Activated B cell treated with CpG ODN at 0.5 μM for 24 hours (primary cell): Measurements from ENCODE around the gene CMTM2. TPM values are rescaled to one million over a fixed set of nuclear protein-coding genes. Genes with fewer than 3 reads are reported as not detected.

Experiments
- ATAC-seq: fragments of 200-7000 bp; cut with Tn5 transposase; one replicate; pipeline ENCODE4 v1.10.0; 2021; ENCODE audit warnings: low read depth, mild to moderate bottlenecking, moderate library complexity
- CTCF ChIA-PET: fragments of 350-600 bp; sonication (Branson Sonifier 250); formaldehyde crosslinking; loops from one replicate; lab custom pipeline; 2021; ENCODE audit warnings: antibody characterized with exemption; lab: Charles Lee
- POLR2A ChIA-PET: fragments of 350-600 bp; sonication (Branson Sonifier 250); formaldehyde crosslinking; loops from one replicate; lab custom pipeline; 2021; ENCODE audit warnings: antibody characterized with exemption; lab: Charles Lee
- DNase-seq: peaks from one replicate; pipeline ENCODE4 v3.0.0; 2022
- H3K27ac Mint-ChIP-seq: one replicate; pipeline ENCODE4 v1.8.0; 2020; ENCODE audit warnings: mixed read lengths
- H3K27me3 Mint-ChIP-seq: one replicate; pipeline ENCODE4 v1.8.0; 2021; ENCODE audit warnings: mixed read lengths
- H3K36me3 Mint-ChIP-seq: one replicate; pipeline ENCODE4 v1.8.0; 2021; ENCODE audit warnings: low read depth, mixed read lengths
- H3K4me1 Mint-ChIP-seq: one replicate; pipeline ENCODE4 v1.8.0; 2021; ENCODE audit warnings: mixed read lengths
- H3K4me3 Mint-ChIP-seq: one replicate; pipeline ENCODE4 v1.8.0; 2020; ENCODE audit warnings: mild to moderate bottlenecking, mixed read lengths
- H3K9me3 Mint-ChIP-seq: one replicate; pipeline ENCODE4 v1.8.0; 2020; ENCODE audit warnings: mixed read lengths
- intact Hi-C: fragments of 100-400 bp; cut with micrococcal nuclease; formaldehyde crosslinking; loops from one replicate; pipeline ENCODE4 v1.15.1; 2024
- total RNA-seq: library from RNA; stranded (reverse); gene quantifications from 2 replicates; pipeline ENCODE4 v1.2.3, GENCODE V29; 2022
- TF ChIP-seq, protein P1 (sequence below): fragments of 200-600 bp; IDR thresholded peaks from one replicate; pipeline ENCODE4 v1.8.0; 2022; ENCODE audit warnings: antibody characterized with exemption, mild to moderate bottlenecking

Gene CMTM2
- total RNA-seq, 1 donor from 2014 or later = not detected

DNA sequence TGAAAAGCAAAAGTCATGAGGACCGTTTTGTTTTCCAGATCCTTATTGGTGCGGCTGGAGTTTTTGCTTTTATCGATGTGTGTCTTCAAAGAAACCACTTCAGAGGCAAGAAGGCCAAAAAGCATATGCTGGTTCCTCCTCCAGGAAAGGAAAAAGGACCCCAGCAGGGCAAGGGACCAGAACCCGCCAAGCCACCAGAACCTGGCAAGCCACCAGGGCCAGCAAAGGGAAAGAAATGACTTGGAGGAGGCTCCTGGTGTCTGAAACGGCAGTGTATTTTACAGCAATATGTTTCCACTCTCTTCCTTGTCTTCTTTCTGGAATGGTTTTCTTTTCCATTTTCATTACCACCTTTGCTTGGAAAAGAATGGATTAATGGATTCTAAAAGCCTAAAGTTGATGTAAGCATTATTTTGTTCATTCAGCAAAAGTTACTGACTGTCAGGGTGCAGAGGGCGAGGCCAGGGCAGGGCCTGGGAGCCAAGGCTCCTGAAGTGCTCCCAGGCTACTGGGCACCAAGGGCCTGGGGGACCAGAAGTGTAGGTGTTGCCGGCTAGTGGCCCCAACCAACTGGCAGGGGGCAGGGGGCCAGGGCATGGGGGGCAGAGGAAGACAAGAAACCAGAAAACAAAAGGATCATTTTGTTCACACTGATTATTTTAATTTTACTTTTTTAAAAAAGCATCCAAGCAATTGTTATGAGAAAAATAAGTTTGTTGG is 8.8 kb downstream of the CMTM2 start:
- no peak overlapping the region for H3K4me3 Mint-ChIP-seq
- peaks cover 33% of the 10 kb centered on the region for H3K4me1 Mint-ChIP-seq
- H3K27ac Mint-ChIP-seq = no peak overlapping the region
- ChIA-PET CTCF (no interaction called here), POLR2A (no interaction called here)
- no peak for ATAC-seq
- TF ChIP-seq, protein P1, sequence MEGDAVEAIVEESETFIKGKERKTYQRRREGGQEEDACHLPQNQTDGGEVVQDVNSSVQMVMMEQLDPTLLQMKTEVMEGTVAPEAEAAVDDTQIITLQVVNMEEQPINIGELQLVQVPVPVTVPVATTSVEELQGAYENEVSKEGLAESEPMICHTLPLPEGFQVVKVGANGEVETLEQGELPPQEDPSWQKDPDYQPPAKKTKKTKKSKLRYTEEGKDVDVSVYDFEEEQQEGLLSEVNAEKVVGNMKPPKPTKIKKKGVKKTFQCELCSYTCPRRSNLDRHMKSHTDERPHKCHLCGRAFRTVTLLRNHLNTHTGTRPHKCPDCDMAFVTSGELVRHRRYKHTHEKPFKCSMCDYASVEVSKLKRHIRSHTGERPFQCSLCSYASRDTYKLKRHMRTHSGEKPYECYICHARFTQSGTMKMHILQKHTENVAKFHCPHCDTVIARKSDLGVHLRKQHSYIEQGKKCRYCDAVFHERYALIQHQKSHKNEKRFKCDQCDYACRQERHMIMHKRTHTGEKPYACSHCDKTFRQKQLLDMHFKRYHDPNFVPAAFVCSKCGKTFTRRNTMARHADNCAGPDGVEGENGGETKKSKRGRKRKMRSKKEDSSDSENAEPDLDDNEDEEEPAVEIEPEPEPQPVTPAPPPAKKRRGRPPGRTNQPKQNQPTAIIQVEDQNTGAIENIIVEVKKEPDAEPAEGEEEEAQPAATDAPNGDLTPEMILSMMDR = no peak
- DNase-seq = no peak
- no peaks in the 10 kb centered on the region for H3K36me3 Mint-ChIP-seq
- peaks cover 21% of the 10 kb centered on the region for H3K27me3 Mint-ChIP-seq
- intact Hi-C loops = no loop called here
- no peaks in the 10 kb centered on the region for H3K9me3 Mint-ChIP-seq

DNA sequence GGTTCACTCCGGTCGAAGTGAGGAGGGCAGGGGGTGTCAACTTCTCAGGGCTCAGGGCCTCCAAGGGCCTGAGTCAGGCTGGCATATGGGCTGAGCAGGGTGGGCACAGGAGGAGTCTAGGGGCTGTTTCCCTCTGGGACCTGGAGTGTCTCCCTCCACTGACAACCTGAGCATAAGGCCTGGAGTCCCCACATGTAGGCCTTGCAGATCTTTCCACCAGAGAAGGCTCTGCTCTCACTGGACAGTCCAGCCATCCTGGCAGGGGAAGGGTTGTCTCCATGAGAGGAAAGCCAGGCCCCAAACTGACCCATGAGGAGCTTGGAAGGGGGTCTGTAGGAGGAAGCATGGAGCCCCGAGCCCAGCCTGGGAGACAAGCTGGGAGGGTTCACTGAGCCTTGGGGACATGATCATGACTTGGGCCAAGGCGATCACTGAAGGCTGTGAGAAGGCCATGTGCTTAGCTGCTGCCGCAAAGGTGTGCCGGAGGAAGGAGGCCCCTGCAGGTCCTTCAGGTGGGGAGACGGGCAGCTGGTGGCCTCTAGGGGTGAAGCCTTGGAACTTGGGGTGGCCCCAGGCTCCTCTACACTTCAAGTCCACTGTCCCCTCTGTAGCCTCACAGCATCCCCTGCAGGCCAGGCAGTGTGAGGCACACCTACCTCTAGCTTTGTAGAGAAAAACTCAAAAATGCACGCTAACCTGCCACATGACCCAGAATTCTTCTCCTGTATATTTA is 9.9 kb downstream of the CMTM2 start:
- intact Hi-C loops = loop anchor here (1.0 kb wide), 3 partner anchors 77 to 183 kb away; no protein-coding TSS in a partner anchor
- peak; percentile 87 for ATAC-seq
- TF ChIP-seq, protein P1 = no peak
- H3K27me3 Mint-ChIP-seq = peaks cover 20% of the 10 kb centered on the region
- no peak for DNase-seq
- ChIA-PET POLR2A (interaction anchor here (0.7 to 1.8 kb wide), 3 partner anchors 10 to 73 kb away, joined by 3 to 8 read pairs (median 5); partner anchors contain the start of genes CMTM2 and CMTM3), CTCF (interaction anchor here (0.5 to 1.5 kb wide), 18 partner anchors 10 to 184 kb away, joined by 3 to 11 read pairs (median 4); partner anchors contain the start of genes CKLF and CMTM2)
- H3K36me3 Mint-ChIP-seq = no peaks in the 10 kb centered on the region
- H3K9me3 Mint-ChIP-seq = peaks cover 3% of the 10 kb centered on the region
- H3K4me1 Mint-ChIP-seq = peaks cover 34% of the 10 kb centered on the region
- H3K4me3 Mint-ChIP-seq = peak overlapping the region; percentile 13
- no peak overlapping the region for H3K27ac Mint-ChIP-seq

DNA sequence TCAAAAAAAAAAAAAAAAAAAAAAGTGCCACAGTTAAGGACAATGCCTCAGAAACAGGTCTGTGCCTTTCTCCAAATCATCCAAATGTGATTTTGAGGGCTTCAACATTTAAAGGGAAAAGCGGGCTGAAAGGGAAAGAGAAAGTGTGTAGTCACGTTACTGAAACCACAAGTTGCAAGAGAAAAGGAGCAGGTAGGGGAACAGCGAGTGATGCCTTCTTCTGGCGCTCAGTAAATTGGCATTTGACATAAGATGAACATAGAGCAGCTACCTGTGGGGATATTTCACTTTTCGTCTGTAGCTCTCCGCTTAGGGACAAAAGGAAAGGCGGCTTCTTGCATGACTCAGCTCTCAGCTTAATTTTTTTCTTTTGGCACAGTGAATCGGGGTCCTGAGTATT is 11.1 kb downstream of the CMTM2 start:
- ChIA-PET POLR2A (interaction anchor here (0.7 to 1.8 kb wide), 3 partner anchors 14 to 1937 kb away, joined by 3 to 8 read pairs (median 5); partner anchors contain the start of gene CMTM3), CTCF (interaction anchor here (1.0 to 1.5 kb wide), 5 partner anchors 19 to 184 kb away, joined by 3 to 4 read pairs (median 4); no protein-coding TSS in a partner anchor)
- intact Hi-C loops = loop anchor here (1.0 kb wide), 1 partner anchor 13 kb away; no protein-coding TSS in a partner anchor
- no peak for ATAC-seq
- H3K4me1 Mint-ChIP-seq = peaks cover 41% of the 10 kb centered on the region
- TF ChIP-seq, protein P1 = no peak
- H3K27me3 Mint-ChIP-seq = peaks cover 15% of the 10 kb centered on the region
- H3K27ac Mint-ChIP-seq = peak overlapping the region; percentile 12
- peak overlapping the region; percentile 82 for H3K4me3 Mint-ChIP-seq
- no peaks in the 10 kb centered on the region for H3K36me3 Mint-ChIP-seq
- no peak for DNase-seq
- peaks cover 3% of the 10 kb centered on the region for H3K9me3 Mint-ChIP-seq

DNA sequence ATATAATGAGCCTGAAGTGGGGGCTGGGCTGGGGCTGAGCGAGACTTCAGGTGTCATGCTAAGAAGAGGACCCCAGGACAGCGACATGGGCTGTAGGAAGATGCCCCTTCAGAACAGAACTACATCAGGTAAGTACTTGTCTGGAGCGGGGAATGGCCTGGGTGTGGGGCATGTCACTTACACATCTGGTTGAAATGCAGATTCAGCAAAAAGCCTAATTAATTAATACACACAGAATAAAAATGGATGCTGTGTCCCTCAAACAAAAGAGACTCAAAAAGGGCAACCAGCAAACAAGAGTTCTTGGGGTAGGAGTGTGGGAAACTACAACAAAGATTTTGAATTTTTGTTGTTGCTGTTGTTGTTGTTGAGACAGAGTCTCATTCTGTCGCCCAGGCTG is 11.8 kb downstream of the CMTM2 start:
- H3K9me3 Mint-ChIP-seq = peaks cover 3% of the 10 kb centered on the region
- intact Hi-C loops = no loop called here
- ChIA-PET POLR2A (no interaction called here), CTCF (interaction anchor here (1.0 to 1.2 kb wide), 2 partner anchors 79 to 184 kb away, joined by 4 read pairs; no protein-coding TSS in a partner anchor)
- no peak for DNase-seq
- H3K4me3 Mint-ChIP-seq = no peak overlapping the region
- H3K27me3 Mint-ChIP-seq = peaks cover 10% of the 10 kb centered on the region
- no peaks in the 10 kb centered on the region for H3K36me3 Mint-ChIP-seq
- no peak overlapping the region for H3K27ac Mint-ChIP-seq
- peaks cover 35% of the 10 kb centered on the region for H3K4me1 Mint-ChIP-seq
- TF ChIP-seq, protein P1 = no peak
- no peak for ATAC-seq

DNA sequence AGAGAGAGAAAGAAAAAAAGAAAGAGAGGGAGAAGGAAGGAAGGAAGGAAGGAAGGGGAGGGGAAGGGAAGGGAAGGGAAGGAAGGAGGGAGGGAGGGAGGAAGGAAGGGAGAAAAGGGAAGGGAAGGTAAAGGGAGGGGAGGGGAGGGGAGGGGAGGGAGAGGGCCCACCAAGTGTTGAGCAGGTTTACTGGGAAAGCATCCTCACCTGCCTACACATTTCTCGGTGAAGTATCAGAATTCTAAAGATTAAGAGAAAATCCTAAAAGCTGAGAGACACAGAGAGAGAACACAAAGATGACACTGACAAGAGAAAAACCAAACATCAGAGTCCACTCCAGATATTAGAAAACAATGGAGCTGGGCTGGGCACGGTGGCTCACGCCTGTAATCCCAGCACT is 13.0 kb downstream of the CMTM2 start:
- Mint-ChIP-seq H3K4me3 (no peak overlapping the region), H3K36me3 (no peaks in the 10 kb centered on the region), H3K27ac (no peak overlapping the region), H3K4me1 (peaks cover 35% of the 10 kb centered on the region), H3K9me3 (peaks cover 3% of the 10 kb centered on the region), H3K27me3 (peaks cover 6% of the 10 kb centered on the region)
- TF ChIP-seq, protein P1 = no peak
- ChIA-PET CTCF (no interaction called here), POLR2A (no interaction called here)
- ATAC-seq (no peak), DNase-seq (no peak)
- intact Hi-C loops = no loop called here
